GM19372 (cell line): ENCODE measurements around the gene ADAMTSL4.

ENCODE experiments used
- ATAC-seq: cut with Tn5 transposase; IDR thresholded peaks from one replicate; pipeline ENCODE4 v1.9.1; 2021; ENCODE audit warnings: mild to moderate bottlenecking, low read depth, moderate library complexity; ENCODE audit not compliant: unreplicated experiment

ADAMTSL4 gene

DNA sequence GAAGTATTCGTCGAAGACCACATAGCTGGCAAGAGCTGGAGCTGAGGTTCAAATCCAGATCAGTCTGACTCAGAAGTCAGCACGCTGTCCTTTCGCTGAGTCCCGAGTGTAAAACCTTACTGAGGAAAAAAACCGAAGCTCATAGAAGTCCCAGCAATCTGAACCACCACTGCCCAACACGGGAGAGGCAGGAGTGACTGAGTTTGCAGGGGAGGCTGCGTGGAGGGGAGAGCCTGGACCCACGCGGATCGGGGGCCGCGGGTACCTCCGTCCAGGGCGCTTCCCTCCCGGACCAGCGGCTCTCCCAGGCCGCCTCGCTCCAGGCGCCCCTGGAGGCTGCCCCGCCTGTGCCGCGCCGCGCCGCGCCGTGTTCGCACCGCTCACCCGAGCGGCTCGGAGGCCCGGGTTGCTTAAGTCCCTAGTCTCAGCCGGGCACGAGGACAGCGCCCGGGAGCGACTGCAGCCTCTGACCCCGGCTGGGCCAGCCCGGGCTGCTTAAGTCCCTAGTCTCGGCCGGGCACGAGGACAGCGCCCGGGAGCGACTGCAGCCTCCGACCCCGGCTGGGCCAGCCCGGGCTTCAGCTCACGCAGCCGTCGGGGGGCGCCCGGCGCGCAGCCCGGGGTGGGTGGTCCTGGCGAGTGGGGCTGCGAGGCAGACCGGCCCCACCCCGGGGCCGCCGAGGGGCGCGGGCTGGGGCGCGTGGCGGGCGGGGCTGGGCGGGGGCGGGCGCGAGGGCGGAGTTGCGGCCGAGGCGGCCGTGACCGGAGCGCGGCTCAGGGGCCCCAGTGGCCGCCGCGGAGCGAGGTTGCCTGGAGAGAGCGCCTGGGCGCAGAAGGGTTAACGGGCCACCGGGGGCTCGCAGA, at the start of gene ADAMTSL4:
ADAMTSL4 (plus strand) TSS at position 777 of the 864 bp plus-strand sequence. CDS start 2,881 bp downstream, outside the sequence.
- ATAC-seq, result no peak

DNA sequence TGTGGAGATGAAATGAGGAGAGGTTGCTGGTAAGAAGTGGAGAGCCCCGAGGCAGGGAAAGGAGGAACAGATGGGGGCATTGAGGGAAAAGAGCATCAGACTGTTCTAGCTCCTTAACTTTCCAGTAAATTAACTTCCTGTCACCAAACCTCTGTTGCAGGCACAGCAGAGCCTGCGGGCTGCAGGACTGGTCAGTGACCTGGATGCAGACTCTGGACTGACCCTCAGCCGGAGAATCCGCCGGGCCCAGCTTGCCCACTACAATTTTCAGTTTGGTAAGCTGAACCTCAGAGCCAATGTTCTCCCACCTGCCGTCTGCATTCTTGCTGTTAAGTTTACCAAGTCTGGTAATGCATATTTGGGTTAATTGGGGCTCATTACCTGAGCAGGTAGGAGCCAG, 43.8 kb upstream of the ADAMTSL4 start:
- ATAC-seq, result no peak

DNA sequence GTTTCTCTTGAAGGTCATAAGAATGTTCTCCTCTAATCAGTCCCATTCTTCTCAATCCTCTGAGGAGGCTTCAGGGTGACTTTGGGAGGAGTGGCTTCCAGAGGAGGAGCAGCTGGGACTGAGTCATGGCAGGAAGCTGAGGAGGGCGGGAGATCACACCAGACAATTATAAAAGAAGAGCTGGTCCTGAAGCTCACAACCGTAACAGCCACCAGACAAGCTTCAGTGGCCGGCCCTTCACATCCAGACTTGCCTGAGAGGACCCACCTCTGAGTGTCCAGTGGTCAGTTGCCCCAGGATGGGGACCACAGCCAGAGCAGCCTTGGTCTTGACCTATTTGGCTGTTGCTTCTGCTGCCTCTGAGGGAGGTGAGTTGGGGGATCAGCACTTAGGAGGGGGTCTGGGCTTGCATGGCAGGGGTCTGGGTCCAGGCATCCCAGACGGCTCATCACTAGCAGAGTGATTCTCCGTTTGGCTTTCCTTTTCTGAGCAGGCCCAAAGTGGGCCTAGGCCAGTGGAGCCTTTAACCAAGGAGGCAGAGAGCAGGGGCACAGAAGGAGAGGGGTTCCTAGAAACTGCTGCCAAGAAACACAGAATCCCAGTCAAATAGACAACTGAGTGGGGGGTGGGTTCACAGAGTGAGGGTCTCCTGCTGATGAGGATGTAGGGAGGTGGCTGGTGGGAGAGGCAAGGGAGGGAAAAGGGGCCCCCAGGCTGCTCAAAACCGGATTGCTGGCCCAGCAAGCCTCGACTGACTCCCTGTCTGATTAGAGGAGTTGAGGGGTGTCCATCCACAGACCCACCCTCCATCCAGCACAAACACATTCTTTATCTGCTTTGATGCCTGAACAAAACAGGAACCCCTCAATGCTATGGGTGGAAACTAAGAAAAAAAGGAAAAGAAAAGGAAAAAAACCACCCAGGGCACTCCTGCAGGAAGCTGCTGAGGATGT, 41.0 kb upstream of the ADAMTSL4 start, which contains the start of gene ECM1:
ECM1 (plus strand) TSS at position 198 of the 953 bp plus-strand sequence; CDS start at position 299, 101 bp downstream.
- no peak for ATAC-seq

DNA sequence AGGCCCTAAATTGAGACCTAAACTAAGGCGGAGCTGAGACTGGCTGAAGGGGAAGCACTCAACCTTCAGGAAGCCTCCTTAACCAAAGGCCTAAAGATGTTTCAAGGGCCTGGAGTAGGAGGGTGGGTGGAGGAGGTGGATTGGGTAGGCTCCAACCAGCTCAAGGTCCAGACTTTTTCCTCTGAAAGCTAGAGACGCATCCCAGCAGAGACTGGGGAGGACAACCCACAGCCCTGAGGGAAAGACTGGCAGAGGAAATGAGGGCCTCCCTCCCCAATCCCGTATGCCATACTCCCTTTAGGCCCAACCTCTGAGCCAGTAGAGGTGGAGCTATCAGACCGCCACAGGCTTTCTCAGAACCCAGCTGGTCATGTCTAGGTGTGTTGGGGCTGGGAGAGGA, 40.2 kb upstream of the ADAMTSL4 start:
- no peak for ATAC-seq

DNA sequence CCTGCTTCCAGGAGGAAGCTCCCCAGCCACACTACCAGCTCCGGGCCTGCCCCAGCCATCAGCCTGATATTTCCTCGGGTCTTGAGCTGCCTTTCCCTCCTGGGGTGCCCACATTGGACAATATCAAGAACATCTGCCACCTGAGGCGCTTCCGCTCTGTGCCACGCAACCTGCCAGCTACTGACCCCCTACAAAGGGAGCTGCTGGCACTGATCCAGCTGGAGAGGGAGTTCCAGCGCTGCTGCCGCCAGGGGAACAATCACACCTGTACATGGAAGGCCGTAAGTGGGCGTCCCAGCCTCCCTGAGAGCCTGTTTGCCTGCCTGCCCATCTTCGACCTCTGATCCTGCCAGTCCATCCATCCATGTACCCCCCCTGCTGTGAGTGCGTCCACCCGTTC, 37.7 kb upstream of the ADAMTSL4 start:
- ATAC-seq, result no peak

DNA sequence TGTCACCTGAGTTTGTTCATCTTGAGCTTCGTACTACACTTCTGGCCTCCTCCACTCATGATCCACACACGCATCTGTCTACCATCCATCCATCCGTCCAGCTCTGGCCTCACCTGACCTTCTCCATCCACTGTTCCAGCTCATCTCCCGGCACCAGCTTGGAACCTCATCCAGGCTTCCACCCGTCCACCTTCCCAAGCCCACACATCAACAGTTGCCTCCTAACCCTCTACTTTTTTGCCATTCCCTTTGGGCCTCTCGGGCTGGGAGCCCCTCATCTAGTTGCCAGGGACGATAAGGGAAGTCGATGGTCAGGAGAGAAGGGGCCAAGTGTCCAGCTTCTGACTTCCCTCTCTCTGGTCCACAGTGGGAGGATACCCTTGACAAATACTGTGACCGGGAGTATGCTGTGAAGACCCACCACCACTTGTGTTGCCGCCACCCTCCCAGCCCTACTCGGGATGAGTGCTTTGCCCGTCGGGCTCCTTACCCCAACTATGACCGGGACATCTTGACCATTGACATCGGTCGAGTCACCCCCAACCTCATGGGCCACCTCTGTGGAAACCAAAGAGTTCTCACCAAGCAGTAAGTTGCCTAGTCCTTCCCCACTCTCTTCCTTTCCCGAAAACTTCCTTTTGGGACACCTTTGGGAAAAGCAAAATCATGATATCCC, 37.1 kb upstream of the ADAMTSL4 start:
- ATAC-seq, result no peak

DNA sequence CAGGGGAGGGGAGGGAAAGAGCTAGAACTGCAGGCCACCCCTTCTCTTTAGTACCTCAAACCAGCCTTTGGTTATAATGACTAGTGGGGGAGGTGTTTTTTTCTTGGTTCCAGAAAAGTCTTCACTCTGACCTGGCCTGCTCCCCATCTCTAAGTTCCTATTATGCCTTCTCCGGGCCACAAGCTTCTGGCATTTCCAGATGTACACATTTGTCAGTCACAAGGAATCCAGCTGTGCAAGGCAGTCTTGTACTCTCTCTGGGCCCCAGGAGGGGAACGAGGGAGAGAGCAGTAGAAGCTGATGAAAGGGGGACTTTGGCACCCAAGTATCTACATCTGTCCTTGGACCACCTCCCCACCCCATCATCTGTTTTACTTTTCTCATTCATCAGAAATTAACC, 36.4 kb upstream of the ADAMTSL4 start:
- ATAC-seq, result no peak

DNA sequence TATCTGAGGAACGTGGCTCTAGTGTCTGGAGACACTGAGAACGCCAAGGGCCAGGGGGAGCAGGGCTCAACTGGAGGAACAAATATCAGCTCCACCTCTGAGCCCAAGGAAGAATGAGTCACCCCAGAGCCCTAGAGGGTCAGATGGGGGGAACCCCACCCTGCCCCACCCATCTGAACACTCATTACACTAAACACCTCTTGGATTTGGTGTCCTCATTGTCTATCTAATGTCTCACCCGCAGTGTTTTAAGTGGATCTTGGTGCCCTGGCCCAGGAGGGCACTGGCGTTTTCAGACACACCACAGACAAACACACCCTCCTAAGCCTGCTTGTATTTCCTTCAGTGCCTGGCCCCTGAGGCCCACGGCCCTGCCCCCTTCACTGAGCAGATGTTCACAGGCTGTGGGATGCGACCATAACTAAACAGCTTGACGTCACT, 35.8 kb upstream of the ADAMTSL4 start:
- ATAC-seq, result no peak

DNA sequence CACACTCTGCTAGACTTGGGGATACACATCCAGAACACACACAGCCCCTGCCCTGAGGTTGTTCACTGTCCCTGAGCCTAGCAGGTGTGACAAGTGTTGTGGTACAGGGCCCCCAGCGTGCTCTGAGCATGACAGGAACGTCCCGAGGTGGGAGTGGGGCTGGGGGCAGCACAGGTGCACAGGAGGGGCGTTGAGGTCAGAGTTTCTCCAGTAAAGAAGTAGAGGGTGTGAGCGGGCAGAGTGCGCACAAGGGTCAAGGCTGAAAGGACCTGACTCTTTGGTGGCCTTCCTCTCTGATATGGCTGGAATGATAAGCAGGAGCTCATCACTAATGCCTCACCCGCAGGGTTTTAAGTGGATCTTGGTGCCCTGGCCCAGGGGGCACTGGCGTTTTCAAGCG, 34.9 kb upstream of the ADAMTSL4 start:
- no peak for ATAC-seq

DNA sequence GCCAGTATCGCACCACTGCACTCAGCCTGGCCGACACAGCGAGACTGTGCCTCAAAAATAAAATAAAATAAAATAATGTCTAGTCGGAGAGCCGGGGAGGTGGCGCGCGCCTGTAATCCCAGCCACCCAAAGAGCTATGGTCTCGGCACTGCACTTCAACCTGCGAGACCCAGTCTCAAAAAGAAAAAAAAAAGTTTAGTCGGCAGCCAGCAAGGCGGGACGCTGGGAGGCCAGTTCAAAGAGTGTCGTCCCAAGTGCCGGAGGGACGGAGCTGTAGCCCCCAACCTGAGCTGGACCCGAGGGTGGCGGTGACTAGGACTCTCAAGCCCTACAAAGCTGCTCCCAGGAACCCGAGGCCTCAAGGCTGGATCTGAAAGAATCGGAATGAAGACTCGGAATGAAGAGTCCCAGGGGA, 34.3 kb upstream of the ADAMTSL4 start:
- no peak for ATAC-seq

DNA sequence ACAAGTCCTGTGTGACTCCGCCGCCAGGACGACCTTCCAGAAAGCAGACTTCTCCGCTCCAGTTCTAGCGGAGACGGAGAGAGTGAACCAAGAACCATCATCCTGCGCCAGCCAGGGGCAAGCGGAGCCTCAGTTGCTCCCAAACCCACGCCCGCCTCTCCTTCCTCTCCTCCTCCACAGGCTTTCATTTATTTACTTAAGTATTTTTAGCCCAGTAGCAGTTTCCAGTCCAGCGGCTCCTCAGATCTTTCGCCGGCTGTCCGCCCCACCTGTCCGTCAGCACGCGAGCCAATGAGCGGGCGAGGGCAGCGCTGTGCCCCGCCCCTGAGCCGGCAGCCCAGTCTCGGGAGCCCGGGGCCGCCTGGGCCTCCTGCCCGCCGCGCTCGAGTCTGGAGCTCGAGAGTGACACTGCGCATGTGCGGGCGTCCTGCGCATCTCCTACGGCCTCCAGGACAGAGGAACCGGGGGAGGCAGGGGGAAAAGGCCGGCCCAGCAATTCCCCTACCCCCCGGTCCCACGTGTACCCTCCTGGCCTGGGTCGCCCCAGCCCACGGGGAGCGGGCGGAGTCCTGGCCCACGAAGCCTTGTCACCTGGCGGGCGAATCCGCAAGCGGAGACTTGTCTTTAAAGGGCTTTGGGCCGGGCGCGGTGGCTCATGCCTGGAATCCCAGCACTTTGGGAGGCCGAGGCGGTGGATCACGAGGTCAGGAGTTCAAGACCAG, 33.7 kb upstream of the ADAMTSL4 start, which contains the start of gene FALEC:
FALEC (plus strand) TSS at position 425 of the 722 bp plus-strand sequence.
- ATAC-seq, result peak; percentile 98

DNA sequence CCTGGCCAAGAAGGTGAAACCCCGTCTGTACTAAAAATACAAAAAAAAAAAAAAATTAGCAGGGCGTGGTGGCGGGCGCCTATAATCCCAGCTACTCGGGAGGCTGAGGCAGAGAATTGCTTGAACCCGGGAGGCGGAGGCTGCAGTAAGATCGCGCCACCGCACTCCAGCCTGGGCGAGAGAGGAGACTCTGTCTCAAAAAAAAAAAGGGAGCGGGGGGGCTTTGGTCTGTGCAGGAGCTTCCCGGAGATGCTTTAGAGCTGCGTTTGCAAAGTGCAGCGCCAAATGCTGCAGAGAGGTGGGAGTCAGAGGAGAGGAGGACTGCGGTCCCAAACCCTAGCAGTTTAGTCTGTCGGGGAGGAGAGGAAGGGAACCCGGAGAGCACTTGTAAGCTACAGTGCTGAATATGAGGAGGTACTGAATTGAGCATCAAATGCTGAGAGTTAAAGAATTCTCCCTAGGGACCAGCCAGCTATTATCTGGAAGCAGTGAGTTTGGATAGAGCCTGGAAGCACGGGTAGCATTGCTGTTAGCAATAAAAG, 33.1 kb upstream of the ADAMTSL4 start:
- peak; percentile 8 for ATAC-seq

DNA sequence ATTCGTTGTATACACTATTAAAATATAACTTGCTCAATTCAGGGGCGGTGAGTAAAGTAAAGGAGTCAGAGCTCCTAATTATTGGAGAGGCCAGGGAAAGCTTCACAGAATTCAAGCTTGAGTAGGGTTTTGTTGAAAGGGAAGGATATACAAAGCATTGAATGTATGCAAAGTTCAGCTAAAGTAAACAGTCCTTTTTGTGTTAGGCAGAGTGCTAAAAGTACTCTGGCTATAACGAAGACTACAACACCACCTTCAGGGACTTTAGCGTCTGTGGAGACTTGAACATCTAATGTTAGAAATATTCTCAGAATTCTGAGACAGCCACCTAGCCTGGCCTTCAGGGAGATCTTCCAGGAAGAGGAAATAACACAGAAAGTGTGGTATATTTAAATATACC, 32.6 kb upstream of the ADAMTSL4 start:
- ATAC-seq, result no peak

DNA sequence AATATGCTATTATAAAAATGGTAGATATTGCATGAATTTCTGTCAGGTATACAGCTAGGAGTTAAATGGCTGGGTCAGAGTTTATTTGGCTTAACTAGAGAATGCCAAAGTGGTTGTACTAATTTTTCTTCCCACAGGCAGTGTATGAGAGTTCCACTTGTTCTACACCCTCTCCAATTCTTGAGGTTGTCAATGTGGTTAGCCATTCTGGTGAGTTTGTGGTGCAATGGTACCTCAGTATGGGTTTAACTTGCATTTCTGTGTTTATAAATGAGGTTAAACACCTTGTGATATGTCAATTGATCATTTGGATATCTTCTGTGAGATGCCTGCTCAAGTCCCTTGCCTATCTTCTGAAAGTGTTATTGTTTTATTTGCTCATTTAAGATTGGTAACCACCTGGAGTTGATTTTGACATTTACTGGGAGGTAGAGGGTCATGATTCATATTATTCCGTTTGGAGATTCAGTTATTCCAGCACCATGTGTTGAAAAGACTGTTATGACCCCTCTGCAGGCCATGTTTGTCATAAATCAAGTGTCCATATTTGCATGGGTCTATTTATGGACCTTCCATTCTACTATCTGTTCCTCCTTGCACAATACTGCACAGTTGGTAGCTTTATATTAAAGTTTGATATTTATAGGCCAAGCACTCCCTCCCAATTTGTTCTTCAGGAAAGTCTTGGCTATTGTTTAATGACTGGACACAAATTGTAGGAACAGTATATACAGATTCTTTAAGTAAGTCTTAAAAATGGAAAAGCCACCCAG, 27.8 kb upstream of the ADAMTSL4 start:
- ATAC-seq, result no peak

DNA sequence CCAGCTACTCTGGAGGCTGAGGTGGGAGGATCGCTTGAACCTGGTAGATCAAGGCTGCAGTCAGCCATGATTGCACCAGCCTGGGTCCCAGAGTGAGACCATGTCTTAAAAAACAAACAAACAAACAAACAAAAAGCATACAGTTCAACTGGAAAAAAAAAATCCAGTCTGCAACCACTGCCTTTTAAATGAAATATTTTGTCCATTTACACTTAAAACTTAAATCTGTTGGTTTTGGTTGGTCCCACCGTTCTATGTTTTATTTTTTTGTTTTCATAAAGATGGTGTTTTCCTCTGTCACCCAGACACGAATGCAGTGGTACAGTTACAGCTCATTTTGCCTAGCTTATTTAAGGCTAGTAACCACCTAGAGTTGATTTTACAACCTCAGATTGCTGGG, 23.9 kb upstream of the ADAMTSL4 start:
- no peak for ATAC-seq

DNA sequence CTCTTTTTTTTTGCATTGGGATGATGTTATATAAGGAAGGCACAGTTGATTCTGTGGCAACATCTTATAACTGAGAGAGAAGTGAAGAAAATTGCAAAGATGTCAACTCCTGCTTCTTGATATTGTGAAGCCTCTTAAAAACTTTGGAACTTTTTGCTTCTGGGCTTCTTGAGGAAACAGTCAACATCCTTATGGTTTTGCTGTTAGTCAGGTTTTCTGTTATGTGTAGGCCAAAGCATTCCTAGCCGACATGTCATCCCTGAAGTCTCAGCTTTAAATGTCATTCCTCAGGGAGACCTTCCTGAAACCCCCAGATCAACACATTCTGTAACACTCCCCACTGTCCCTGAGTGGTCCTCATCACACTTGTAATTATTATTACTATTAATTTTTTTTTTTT, 21.0 kb upstream of the ADAMTSL4 start:
- no peak for ATAC-seq

DNA sequence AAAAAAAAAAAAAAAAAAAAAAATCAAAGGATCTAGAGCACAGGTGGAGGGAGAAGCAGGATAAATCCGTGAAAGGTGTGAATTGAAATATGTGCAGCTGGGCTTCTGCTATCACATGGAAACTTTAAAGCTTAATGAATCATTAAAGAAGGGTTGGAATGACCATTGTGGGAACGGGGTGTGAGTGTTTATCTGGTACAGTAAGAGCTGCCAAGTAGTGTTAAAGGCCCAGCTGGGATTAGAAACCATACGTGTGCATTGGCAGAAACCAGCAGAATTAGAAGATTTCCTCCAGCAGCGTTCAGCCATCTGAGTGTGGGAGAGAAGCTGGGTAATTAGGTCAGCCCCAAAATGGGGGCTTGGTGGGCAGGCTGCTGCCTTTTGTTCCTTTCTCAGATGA, 20.2 kb upstream of the ADAMTSL4 start:
- no peak for ATAC-seq

DNA sequence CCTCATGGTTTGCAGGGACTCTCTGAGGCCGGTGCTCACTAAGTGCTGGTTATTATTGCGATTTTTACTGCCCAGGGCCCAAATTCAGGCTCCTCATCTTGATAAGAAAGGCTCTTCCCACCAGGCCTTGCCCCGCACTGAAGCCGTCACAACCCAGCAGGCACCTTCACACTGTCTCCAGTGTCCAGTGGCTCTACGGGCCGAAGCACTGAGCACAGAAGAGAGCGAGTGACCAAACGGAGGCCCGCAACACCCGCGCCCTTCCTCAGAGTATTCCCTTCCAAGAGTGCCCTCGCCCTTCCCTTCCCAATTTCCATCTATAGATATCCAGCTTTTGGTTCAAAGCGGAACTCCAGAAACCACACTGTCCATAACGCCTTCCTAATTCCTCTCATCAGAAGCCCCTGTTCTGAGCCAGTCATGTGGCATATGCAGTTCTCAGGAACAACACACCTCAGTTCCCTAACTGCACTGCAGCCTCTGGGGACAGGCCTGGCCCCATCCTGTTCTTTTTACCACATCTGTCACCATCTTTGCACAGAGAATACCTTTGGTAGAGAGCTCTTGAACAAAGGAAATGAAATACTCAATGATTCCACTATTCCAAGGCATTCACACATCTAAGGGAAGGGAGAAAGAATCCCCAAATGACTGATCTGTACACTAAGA, 18.6 kb upstream of the ADAMTSL4 start:
- ATAC-seq, result no peak
